Bronchial epithelial cell (primary cell): ENCODE results near the gene ZNF467. TPM values are rescaled to one million over a fixed set of nuclear protein-coding genes. Genes with fewer than 3 reads are reported as not detected.

ENCODE experiments used
- DNase-seq: peaks from one replicate; pipeline ENCODE4 v3.0.0-alpha.2; 2010; ENCODE audit warnings: low read depth
- FAIRE-seq: peaks from 2 replicates; lab custom pipeline; 2011; peaks lifted over from hg19 to GRCh38; lab: Jason Lieb, UNC
- H3K27me3 ChIP-seq: 2 replicates; pipeline ENCODE4 v1.5.1; 2011; ENCODE audit warnings: low read length; ENCODE audit not compliant: control insufficient read depth, insufficient read depth
- H3K36me3 ChIP-seq: 2 replicates; pipeline ENCODE4 v1.5.1; 2011; ENCODE audit warnings: low read length; ENCODE audit not compliant: control insufficient read depth, insufficient read depth
- H3K4me3 ChIP-seq: 2 replicates; pipeline ENCODE4 v1.5.1; 2011; ENCODE audit warnings: mild to moderate bottlenecking, low read depth, low read length, control low read depth
- total RNA-seq: library from RNA; depleted of rRNA; stranded (reverse); fragments of >200 nt; gene quantifications from 2 replicates; pipeline ENCODE4 v1.2.1, GENCODE V29; 2014
- TF ChIP-seq, protein P1 (sequence below): IDR thresholded peaks from 2 replicates; pipeline ENCODE4 v1.5.1; 2011; ENCODE audit warnings: mild to moderate bottlenecking, moderate library complexity, low read length, control low read depth, inconsistent platforms; ENCODE audit not compliant: insufficient read depth, severe bottlenecking

ZNF467 gene
- total RNA-seq, 1 donor from 2014 or later = 0.26 TPM

- Histone ChIP-seq H3K27me3 (no peaks in the 10 kb centered on the region), H3K4me3 (no peak overlapping the region), H3K36me3 (no peaks in the 10 kb centered on the region)
- TF ChIP-seq, protein P1, sequence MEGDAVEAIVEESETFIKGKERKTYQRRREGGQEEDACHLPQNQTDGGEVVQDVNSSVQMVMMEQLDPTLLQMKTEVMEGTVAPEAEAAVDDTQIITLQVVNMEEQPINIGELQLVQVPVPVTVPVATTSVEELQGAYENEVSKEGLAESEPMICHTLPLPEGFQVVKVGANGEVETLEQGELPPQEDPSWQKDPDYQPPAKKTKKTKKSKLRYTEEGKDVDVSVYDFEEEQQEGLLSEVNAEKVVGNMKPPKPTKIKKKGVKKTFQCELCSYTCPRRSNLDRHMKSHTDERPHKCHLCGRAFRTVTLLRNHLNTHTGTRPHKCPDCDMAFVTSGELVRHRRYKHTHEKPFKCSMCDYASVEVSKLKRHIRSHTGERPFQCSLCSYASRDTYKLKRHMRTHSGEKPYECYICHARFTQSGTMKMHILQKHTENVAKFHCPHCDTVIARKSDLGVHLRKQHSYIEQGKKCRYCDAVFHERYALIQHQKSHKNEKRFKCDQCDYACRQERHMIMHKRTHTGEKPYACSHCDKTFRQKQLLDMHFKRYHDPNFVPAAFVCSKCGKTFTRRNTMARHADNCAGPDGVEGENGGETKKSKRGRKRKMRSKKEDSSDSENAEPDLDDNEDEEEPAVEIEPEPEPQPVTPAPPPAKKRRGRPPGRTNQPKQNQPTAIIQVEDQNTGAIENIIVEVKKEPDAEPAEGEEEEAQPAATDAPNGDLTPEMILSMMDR = no peak
- DNase-seq (no peak), FAIRE-seq (no peak)
Measured at GRCh38 chr7:149803551-149804074, 30.2 kb upstream of the ZNF467 start.

GRCh38 chr7:149802966-149803365 is 29.6 kb upstream of the ZNF467 start:
- DNase-seq = no peak
- Histone ChIP-seq H3K27me3 (no peaks in the 10 kb centered on the region), H3K4me3 (no peak overlapping the region), H3K36me3 (no peaks in the 10 kb centered on the region)
- TF ChIP-seq, protein P1 = no peak
- no peak for FAIRE-seq

- no peak for DNase-seq
- TF ChIP-seq, protein P1 = no peak
- Histone ChIP-seq H3K4me3 (no peak overlapping the region), H3K27me3 (no peaks in the 10 kb centered on the region), H3K36me3 (no peaks in the 10 kb centered on the region)
- FAIRE-seq = no peak
Measured at GRCh38 chr7:149801816-149802215, 28.4 kb upstream of the ZNF467 start.

GRCh38 chr7:149801002-149801566 is 27.7 kb upstream of the ZNF467 start:
- no peak overlapping the region for H3K4me3 ChIP-seq
- H3K36me3 ChIP-seq = no peaks in the 10 kb centered on the region
- H3K27me3 ChIP-seq = no peaks in the 10 kb centered on the region
- FAIRE-seq = peak; percentile 92
- TF ChIP-seq, protein P1 = no peak
- no peak for DNase-seq

DNA sequence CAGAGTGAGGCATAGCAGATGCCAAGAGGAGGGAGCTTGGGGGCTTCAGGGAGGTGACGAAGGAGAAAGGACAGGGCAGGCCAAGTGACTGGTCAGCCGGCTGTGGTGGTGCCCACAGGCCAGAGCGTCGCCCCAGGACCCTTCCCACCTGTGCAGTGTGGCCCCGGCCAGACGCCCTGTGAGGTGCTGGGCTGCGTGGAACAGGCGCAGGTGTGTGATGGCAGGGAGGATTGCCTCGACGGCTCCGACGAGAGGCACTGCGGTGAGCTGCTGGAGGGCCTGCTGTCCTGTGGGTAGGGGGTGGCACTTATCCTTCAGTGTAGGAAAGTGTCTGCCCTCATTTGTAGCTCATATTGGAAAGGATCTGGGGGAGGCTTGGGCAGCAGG is 26.8 kb upstream of the ZNF467 start:
- no peaks in the 10 kb centered on the region for H3K27me3 ChIP-seq
- no peak for FAIRE-seq
- DNase-seq = no peak
- H3K4me3 ChIP-seq = no peak overlapping the region
- TF ChIP-seq, protein P1 = no peak
- no peaks in the 10 kb centered on the region for H3K36me3 ChIP-seq
